Stimulated activated CD4-positive, alpha-beta T cell treated with anti-CD3 and anti-CD28 coated beads, TNF-alpha, amount 100 ng/mL, for 24 hours (primary cell): Measurements from ENCODE around the gene HIKESHI.
"Not testable (repeated sequence)": the region's sequence is repeated elsewhere in the genome, so short reads cannot be mapped to it uniquely, and the experiment has no call there.

ENCODE experiments used
- DNase-seq, 3 experiments: peaks; one replicate each; pipeline ENCODE4 v3.0.0-alpha.2; 2020; ENCODE audit warnings: low read depth in 3 of 3

HIKESHI gene, protein sequence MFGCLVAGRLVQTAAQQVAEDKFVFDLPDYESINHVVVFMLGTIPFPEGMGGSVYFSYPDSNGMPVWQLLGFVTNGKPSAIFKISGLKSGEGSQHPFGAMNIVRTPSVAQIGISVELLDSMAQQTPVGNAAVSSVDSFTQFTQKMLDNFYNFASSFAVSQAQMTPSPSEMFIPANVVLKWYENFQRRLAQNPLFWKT

GRCh38 chr11:86302092-86302793, at the start of gene HIKESHI:
HIKESHI (plus strand) TSS chr11:86302240; CDS start chr11:86302449, 209 bp downstream.
- DNase-seq: peak; percentile 90 to 92 (median 90)

- DNase-seq: no peak
These were observed 46.1 kb upstream of the HIKESHI start for GRCh38 chr11:86255896-86256295.

GRCh38 chr11:86256608-86257007, 45.4 kb upstream of the HIKESHI start:
- no peak for DNase-seq

DNA sequence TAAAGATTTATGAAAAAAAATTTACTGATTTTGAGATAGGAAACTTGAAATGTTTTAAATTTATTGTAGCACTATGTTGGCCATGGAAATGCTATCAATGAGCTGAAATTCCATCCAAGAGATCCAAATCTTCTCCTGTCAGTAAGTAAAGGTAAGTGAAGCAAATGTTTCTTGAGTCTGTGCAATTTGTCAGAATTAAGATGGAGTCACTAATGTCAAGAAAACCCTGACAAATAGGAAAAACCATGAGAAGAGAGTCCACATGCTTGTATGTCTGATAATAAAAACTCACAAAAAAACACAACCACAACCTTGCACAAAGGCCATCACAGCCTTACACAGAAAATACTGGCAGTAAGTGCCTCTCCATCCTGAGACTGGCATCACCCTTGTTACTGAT, 44.6 kb upstream of the HIKESHI start:
- no peak for DNase-seq

- no peak for DNase-seq
These were observed 42.3 kb upstream of the HIKESHI start for GRCh38 chr11:86259730-86260129.

- no peak for DNase-seq
These were observed 40.7 kb upstream of the HIKESHI start for GRCh38 chr11:86261328-86261727.

DNA sequence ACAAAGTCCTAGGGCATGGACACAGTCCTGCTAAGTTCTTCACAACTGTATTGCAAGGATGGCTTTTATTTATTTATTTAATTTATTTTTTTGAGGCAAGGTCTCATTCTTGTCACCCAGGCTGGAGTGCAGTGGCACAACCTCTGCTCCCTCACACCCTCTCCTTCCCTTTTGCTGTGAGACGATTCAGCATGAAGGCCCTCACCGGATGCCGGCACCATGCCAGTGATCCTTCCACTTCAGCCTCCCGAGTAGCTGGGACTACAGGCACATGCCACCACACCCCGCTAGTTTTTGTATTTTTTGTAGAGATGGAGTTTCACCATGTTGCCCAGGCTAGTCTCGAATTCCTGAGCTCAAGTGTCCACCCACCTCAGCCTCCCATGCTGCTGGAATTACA, 39.7 kb upstream of the HIKESHI start:
- no peak for DNase-seq

DNA sequence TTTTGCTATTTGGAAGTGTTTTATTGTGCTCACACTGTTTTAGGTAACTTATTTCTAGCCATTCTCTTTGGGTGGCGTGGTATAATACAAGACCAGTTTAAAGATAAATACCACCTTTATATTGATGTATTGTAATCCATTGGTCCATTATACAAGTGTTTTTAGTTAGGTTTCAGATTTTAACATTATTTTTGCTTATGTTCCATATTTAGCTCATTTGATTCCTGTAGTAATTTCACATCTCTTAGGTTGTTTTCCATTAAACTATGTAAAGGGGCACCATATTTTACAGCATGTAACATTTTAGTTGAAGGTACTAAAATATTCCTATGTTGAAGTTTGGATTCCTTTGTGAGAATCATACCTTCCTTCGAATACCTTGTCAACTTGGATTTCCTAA, 37.4 kb upstream of the HIKESHI start:
- DNase-seq: no peak

GRCh38 chr11:86265194-86265593, 36.8 kb upstream of the HIKESHI start:
- DNase-seq: no peak

GRCh38 chr11:86269645-86270044, 32.4 kb upstream of the HIKESHI start:
- no peak for DNase-seq

DNA sequence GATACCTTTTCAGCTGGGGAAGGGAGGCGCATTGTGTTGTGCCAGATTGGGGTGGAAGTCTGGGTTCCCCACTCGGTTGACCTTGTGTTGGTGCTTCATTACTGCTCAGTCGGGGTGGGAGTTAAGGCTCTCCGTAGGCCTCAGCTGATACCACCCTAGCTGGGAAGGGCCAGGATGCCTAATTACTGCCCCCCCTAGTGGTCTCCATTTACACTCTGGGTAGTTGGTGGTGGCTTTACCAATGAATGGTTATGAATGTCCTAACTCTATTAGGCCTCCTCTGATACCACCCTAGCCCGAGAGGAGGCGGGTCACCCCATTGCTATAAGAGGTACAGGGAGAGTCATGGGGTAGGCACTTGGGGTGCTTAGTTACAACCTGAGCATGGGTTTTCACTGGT, 27.5 kb upstream of the HIKESHI start:
- DNase-seq: no peak

DNA sequence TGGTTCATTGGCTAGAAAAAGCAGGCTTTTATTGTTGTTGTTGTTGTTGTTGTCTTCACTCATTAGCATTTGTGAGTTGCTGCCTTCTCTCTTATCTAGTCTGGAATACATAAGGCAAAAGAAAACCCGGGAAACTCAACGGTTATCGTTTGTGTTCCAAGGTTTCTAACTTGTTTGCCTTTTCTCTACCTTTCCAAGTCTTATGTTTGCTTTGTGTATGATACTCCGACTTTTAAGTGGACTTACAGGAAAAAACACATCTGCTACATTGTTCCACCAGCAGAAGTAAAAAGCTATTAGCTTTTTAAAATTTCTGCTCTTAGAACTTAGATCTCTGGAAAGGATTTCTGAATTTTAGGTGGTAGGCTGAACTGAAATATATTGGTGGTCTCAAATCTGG, 27.0 kb upstream of the HIKESHI start:
- no peak for DNase-seq

DNA sequence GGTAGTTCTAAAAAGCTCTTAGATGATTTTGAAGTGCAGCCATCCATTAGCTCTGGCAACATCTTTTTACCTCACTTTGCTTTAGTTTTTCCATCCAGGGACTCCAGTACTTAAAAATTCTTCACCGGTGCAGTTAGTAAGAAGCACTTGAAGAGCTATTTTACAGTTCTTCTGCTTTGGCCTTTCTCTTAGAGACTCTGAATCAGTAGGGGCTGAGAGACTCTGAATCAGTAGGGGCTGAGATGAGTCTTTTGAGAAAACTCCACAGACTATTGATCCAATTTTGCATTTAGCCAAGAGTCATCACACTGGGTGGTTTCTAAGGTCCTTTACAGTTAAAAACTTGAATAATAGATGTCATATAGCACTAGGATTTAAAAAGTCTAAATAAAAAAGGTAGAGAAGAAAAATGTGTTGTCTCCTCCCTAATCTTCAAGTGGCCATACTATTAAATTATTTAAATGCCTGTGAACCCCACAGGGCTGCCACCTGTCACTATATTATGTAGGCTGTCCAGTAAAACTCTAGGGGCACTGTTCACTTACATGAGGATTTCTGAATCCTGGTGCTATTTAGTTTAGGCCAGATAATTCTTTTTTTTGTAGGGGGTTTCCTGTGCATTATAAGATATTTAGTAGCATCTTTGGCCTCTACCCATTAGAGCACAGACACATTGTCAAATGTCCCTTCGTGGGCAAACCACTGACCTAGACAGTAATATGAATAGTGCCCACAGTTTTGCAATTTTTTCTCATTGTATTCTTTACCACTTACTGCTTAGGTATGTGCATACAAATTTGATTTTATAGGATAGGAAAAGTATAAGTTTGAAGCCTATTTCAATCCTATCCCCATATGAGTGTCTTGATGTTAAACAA, 26.3 kb upstream of the HIKESHI start:
- DNase-seq: no peak

- no peak for DNase-seq
These were observed 24.3 kb upstream of the HIKESHI start for GRCh38 chr11:86277741-86278140.

DNA sequence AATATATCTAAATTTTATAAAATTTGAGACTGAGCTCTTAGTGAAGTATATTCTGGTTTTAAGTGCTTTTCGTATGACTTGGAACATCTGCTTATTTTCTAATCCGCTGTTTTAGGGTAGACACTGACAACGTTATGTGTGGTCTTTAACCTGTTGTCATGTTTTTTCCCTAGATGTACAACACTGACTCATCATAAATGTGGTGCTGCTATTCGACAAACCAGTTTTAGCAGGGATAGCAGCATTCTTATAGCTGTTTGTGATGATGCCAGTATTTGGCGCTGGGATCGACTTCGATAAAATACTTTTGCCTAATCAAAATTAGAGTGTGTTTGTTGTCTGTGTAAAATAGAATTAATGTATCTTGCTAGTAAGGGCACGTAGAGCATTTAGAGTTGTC, 23.8 kb upstream of the HIKESHI start:
- DNase-seq: no peak

DNA sequence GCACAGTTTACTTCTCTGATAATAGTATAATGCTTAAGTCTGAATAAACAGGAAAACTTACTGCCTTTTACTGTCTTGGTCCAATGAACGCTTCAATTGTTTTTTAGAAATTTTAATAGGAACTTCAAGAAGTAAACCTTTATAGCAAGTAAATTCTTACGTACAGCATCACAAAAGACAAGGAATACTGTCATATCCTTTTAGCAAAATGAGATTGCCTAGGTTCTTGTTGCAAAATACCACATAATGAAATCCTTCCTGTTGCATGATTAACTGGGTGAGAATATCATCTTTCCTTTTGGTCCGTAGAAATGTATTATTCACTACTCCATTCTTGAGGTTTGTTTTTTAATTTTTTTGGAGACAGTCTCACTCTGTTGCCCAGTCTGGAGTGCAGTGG, 22.3 kb upstream of the HIKESHI start:
- no peak for DNase-seq

DNA sequence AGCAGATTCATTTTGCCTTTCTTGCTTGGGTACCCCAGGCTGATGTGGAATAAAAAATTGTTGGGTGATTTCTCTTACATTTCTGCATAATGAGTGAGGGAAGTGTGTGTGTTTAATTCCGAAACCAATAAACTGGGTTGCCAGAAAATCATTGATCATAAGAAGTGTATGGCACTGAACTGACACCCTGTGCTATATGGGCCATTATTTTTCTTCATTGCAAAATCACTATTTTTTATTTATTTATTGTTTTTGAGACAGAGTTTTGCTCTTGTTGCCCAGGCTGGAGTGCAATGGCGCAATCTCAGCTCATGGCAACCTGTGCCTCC, 14.6 kb upstream of the HIKESHI start:
- DNase-seq: no peak

DNA sequence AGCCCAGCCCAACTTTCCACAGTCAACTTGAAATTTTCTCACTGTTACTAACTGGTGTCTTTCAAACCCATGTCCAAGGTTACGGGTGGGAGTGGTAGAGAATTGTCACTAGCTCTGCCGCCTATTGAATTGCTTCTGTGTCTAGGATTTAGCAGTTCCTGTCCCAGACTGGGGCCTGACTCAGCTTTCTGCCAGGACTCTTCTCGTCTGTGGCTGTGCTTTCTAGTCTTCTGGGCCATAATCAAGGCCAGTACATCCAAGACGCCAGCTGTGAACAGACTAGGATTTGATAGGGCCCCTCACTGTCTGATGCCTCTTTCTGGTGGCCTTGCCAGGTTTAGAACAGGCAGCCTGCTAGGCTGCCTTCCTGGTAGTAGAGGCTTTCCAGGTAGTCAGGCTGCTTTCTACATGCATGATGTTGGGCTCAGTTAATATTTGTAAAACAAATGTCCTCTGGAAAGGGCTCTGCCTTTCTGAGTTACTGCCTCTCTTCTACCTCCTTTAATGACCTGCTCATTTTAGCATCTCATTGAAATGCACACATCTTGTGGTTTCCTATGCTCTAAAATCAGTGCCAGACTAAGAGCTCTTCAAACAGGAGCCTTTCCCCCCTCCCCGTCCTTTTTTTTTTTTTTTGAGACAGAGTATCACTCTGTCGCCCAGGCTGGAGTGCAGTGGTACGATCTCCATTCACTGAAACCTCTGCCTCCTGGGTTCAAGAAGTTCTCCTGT, 13.1 kb upstream of the HIKESHI start:
- peak in 1 of 3 experiments; percentile 29 for DNase-seq

DNA sequence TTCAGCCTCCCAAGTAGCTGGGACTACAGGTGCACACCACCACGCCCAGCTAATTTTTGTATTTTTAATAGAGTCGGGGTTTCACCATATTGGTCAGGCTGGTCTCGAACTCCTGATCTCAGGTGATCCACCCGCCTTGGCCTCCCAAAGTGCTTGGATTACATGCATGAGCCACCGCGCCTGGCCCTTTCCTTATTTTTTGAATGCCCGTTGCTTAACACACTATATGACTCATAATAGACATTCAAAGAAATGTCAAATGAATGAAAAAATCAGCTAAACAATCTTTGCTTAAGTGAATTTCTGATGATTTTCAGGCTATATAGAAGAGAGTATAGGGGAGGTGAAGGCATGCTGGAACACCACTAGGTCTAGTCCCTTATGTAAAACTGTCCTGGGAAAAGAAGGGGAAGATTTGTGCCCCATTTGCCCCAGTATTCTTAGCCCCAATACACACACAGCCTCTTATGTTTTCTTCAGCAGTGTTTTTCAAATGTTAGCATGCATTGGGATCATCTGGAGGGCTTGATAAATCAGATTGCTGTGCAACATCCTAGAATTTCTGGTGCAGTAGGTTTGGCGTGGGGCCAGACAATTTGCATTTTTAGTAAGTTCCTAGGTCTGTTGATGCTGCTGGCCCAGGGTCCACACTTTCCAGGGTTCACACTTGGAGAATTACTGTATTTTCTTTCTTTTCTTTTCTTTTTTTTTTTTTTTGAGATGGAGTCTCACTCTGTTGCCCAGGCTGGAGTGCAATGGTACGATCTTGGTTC, 12.3 kb upstream of the HIKESHI start:
- DNase-seq: not testable (repeated sequence)

- DNase-seq: peak; percentile 49 to 71 (median 59)
These were observed 10.4 kb upstream of the HIKESHI start for GRCh38 chr11:86291466-86292262.
